ENCODE data around the gene MIP. TPM values are rescaled to one million over a fixed set of nuclear protein-coding genes. Genes with fewer than 3 reads are reported as not detected.
"Not testable (repeated sequence)": the region's sequence is repeated elsewhere in the genome, so short reads cannot be mapped to it uniquely, and the experiment has no call there.

The MIP gene
- total RNA-seq, 4 donors from 2014 or later: not detected

DNA sequence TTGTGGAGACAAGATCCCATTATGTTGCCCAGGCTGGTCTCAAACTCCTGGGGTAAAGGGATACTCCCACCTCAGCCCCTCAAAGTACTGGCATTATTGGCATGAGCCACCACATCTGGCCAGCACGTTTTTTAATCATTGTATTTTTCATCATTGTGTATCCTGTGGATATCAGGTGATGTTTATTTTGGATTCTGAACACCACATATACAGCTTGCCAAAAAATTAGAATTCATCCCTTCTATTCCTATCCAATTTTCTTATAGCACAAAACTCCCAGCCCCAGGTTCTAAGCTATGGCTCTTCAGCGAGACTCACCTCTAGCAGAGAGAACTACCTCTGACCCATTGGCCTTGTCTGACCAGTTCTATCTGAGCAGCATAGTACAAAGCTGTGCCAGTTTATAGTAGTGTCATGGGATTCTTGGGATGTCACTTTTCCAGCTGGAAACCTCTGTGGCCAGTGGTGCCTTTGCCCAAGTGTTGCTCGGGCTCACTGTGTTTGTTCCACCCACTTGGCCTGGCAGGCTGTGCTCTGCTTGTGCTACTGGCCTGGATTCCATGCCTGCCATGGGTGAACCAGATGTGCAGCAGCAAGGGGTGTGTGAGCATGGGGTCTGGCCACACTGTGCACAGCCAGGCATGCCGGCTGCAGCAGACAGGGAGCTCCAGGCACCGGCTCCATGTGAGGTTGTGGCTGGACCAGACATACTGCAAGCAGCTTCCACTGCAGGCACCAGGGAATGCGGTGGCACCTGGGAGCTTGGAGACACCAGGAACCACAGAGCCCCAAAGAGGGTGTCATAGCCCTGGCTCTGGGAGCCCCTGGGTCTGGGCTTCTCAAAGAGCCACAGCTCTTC, 42.4 kb downstream of the MIP start:
- Histone ChIP-seq H3K27ac (no peak overlapping the region), H3K4me3 (no peak overlapping the region), H3K9me3 (no peaks in the 10 kb centered on the region), H3K36me3 (no peaks in the 10 kb centered on the region), H3K4me1 (no peaks in the 10 kb centered on the region), H3K27me3 (no peaks in the 10 kb centered on the region)
- ATAC-seq: no peak
- TF ChIP-seq POLR2A (IDR thresholded peaks at IDR 0.05): no peak
- TF ChIP-seq, protein P1, sequence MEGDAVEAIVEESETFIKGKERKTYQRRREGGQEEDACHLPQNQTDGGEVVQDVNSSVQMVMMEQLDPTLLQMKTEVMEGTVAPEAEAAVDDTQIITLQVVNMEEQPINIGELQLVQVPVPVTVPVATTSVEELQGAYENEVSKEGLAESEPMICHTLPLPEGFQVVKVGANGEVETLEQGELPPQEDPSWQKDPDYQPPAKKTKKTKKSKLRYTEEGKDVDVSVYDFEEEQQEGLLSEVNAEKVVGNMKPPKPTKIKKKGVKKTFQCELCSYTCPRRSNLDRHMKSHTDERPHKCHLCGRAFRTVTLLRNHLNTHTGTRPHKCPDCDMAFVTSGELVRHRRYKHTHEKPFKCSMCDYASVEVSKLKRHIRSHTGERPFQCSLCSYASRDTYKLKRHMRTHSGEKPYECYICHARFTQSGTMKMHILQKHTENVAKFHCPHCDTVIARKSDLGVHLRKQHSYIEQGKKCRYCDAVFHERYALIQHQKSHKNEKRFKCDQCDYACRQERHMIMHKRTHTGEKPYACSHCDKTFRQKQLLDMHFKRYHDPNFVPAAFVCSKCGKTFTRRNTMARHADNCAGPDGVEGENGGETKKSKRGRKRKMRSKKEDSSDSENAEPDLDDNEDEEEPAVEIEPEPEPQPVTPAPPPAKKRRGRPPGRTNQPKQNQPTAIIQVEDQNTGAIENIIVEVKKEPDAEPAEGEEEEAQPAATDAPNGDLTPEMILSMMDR (IDR thresholded peaks at IDR 0.05 in 4 of 5, conservative IDR thresholded peaks at IDR 0.05 in 1 of 5): no peak
- intact Hi-C loops (cut with DNase I; ENCODE audit: low total_unique reads) (no loop called here), in situ Hi-C loops (cut with MboI; ENCODE audit: low sequenced_read_pairs in 4 of 4) (no loop called here)
- DNase-seq: no peak

DNA sequence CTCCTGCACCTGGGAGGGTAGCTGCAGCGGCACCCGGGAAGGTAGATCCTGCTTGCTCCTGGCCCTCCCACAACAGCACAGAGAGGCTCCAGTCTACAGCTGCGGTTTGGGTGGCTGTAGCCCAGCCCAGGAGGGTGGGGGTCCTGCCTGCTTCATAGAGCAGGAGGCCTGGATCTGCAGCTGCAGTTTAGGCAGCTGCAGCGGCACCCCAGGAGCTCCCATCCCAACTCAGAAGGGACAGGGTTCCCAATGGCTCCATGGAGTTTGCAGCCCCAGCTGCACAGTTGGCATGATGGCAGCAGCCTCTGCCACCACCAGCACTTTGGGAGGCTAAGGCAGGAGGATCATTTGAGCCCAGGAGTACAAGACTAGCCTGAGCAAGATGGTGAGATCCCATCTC, 43.7 kb downstream of the MIP start:
- H3K27ac ChIP-seq: no peak overlapping the region
- DNase-seq (no peak), ATAC-seq (no peak)
- H3K27me3 ChIP-seq: no peaks in the 10 kb centered on the region
- H3K4me1 ChIP-seq: no peaks in the 10 kb centered on the region
- H3K36me3 ChIP-seq: no peaks in the 10 kb centered on the region
- intact Hi-C loops (cut with DNase I; ENCODE audit: low total_unique reads) (no loop called here), in situ Hi-C loops (cut with MboI; ENCODE audit: low sequenced_read_pairs in 4 of 4) (no loop called here)
- TF ChIP-seq, protein P1 (IDR thresholded peaks at IDR 0.05 in 4 of 5, conservative IDR thresholded peaks at IDR 0.05 in 1 of 5): no peak
- TF ChIP-seq POLR2A (IDR thresholded peaks at IDR 0.05): no peak
- no peaks in the 10 kb centered on the region for H3K9me3 ChIP-seq
- no peak overlapping the region for H3K4me3 ChIP-seq

DNA sequence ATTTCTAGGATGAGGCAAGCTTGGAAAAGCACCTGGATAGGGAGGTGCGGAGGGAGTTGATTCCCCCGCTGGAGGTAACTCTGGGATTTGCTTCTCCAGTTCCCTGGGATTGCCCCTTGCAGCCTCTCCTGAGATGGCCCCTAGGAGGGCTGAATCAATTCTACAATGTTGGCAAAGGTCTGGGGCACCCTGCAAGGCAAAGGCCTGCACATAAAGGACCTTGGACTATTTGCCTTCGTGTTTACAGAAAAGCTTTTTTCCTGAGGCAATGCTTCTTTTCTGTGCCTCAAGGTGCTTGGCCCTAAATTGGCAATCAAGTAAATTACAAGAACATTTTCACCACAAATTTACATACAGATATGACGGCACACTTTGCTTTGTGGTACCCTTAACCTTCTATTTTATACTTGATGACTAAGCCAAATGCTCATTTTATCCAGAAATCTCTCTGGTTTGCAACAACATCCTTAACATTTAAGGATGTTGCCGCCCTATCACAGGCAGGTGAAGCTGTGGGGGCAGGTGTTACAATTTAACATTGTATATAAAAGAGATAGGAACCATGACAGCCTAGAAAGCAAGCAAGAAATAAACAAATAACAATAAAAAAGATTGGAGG, 45.5 kb downstream of the MIP start:
- ATAC-seq (no peak), DNase-seq (no peak)
- no peaks in the 10 kb centered on the region for H3K9me3 ChIP-seq
- H3K4me3 ChIP-seq: no peak overlapping the region
- no peak overlapping the region for H3K27ac ChIP-seq
- intact Hi-C loops (cut with DNase I; ENCODE audit: low total_unique reads): no loop called here
- in situ Hi-C loops (cut with MboI; ENCODE audit: low sequenced_read_pairs in 4 of 4): no loop called here
- H3K4me1 ChIP-seq: no peaks in the 10 kb centered on the region
- no peaks in the 10 kb centered on the region for H3K36me3 ChIP-seq
- no peaks in the 10 kb centered on the region for H3K27me3 ChIP-seq
- TF ChIP-seq, protein P1 (IDR thresholded peaks at IDR 0.05 in 4 of 5, conservative IDR thresholded peaks at IDR 0.05 in 1 of 5): no peak
- no peak for TF ChIP-seq POLR2A (IDR thresholded peaks at IDR 0.05)

DNA sequence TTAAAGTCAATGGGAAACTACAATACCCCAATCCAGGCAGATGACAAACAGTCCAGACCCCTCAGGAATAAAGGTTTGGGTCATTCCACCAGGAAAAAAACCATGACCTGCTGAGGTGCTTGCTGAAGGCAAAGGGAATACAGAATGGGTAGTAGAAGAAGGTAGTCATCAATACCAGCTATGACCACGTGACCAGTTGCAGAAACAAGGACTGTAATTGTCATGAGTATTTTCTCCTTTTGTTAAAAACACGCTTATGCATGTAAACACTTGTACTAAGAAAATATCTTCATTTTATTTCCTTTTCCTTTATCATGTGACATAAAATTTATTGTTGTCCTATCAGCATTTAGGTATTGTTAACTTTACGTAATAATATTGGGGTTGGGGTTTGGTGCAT, 50.2 kb downstream of the MIP start:
- H3K27me3 ChIP-seq; H3K27ac ChIP-seq; H3K4me3 ChIP-seq; DNase-seq; H3K9me3 ChIP-seq; H3K4me1 ChIP-seq; ATAC-seq; intact Hi-C loops (cut with DNase I; ENCODE audit: low total_unique reads); H3K36me3 ChIP-seq; in situ Hi-C loops (cut with MboI; ENCODE audit: low sequenced_read_pairs in 4 of 4): not testable (repeated sequence)

DNA sequence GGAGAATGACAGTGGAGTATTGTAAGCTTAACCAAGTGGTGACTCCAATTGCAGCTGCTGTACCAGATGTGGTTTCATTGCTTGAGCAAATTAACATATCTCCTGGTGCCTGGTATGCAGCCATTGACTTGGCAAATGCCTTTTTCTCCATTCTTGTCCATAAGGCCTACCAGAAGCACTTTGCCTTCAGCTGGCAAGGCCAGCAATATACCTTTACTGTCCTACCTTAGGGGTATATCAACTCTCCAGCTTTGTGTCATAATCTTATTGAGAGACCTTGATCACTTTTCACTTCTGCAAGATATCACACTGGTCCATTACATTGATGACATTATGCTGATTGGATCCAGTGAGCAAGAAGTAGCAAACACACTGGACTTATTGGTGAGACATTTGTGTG, 52.8 kb downstream of the MIP start:
- H3K9me3 ChIP-seq; H3K27ac ChIP-seq; H3K36me3 ChIP-seq; H3K4me1 ChIP-seq; in situ Hi-C loops (cut with MboI; ENCODE audit: low sequenced_read_pairs in 4 of 4); H3K27me3 ChIP-seq; DNase-seq; ATAC-seq; intact Hi-C loops (cut with DNase I; ENCODE audit: low total_unique reads); H3K4me3 ChIP-seq: not testable (repeated sequence)

DNA sequence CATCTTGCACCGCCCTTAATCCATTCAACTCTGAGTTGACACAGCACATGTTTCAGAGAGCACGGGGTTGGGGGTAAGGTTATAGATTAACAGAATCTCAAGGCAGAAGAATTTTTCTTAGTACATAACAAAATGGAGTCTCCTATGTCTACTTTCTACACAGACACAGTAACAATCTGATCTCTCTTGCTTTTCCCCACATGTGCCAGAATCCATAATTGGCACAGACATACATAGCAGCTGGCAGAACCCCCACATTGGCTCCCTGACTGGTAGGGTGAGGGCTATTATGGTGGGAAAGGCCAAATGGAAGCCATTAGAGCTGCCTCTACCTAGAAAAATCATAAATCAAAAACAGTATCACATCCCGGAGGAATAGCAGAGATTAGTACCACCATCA, 53.3 kb downstream of the MIP start:
- in situ Hi-C loops (cut with MboI; ENCODE audit: low sequenced_read_pairs in 4 of 4); H3K4me3 ChIP-seq; intact Hi-C loops (cut with DNase I; ENCODE audit: low total_unique reads); H3K36me3 ChIP-seq; ATAC-seq; DNase-seq; H3K27ac ChIP-seq; H3K27me3 ChIP-seq; H3K9me3 ChIP-seq; H3K4me1 ChIP-seq: not testable (repeated sequence)

Other genes starting within 250 kb of the MIP start
- 10 to 100 TPM; 46.5 to 58.9 (median 54.8) TPM for gene RNF41, start 232.7 kb downstream of the MIP start, total RNA-seq
- gene NABP2, start 230.3 kb downstream of the MIP start, total RNA-seq: 10 to 100 TPM; 29.6 to 75.0 (median 42.8) TPM
- gene SLC39A5, start 224.6 kb downstream of the MIP start, total RNA-seq: under 1 TPM in 1 of 4 donors, not detected in 3; 0.83 TPM
- gene ANKRD52, start 196.3 kb downstream of the MIP start, total RNA-seq: 10 to 100 TPM; 14.7 to 30.9 (median 18.9) TPM
- gene COQ10A, start 187.7 kb downstream of the MIP start, total RNA-seq: 10 to 100 TPM; 17.7 to 90.1 (median 54.5) TPM
- 100 to 1,000 TPM; 211 to 359 (median 271) TPM for gene CS, start 154.3 kb downstream of the MIP start, total RNA-seq
- 10 to 100 TPM; 21.7 to 59.1 (median 28.4) TPM for gene CNPY2, start 138.7 kb downstream of the MIP start, total RNA-seq
- 10 to 100 TPM in 2 of 4 donors, 1 to 10 TPM in 2; 7.8 to 33.0 (median 11.6) TPM for gene PAN2, start 120.7 kb downstream of the MIP start, total RNA-seq
- not detected for gene IL23A, start 115.8 kb downstream of the MIP start, total RNA-seq
- gene STAT2, start 94.5 kb downstream of the MIP start, total RNA-seq: 10 to 100 TPM; 21.0 to 33.2 (median 27.4) TPM
- under 1 TPM in 1 of 4 donors, not detected in 3; 0.27 TPM for gene APOF, start 91.8 kb downstream of the MIP start, total RNA-seq
- gene TIMELESS, start 5.2 kb downstream of the MIP start, total RNA-seq: 1 to 10 TPM; 1.9 to 4.6 (median 2.5) TPM
- 1 to 10 TPM; 1.6 to 4.7 (median 2.9) TPM for gene SPRYD4, start 13.9 kb upstream of the MIP start, total RNA-seq
- gene GLS2, start 33.5 kb upstream of the MIP start, total RNA-seq: 1 to 10 TPM in 1 of 4 donors, under 1 TPM in 1, not detected in 2; 0.53 to 1.9 TPM
- gene RBMS2, start 67.2 kb upstream of the MIP start, total RNA-seq: 10 to 100 TPM in 1 of 4 donors, 1 to 10 TPM in 3; 4.1 to 11.0 (median 5.4) TPM
- 10 to 100 TPM; 40.5 to 65.8 (median 55.4) TPM for gene BAZ2A, start 175.7 kb upstream of the MIP start, total RNA-seq
- 1,000 to 10,000 TPM in 2 of 4 donors, 100 to 1,000 TPM in 2; 779 to 1,310 (median 926) TPM for gene ATP5F1B, start 191.3 kb upstream of the MIP start, total RNA-seq
- gene PTGES3, start 233.6 kb upstream of the MIP start, total RNA-seq: 10 to 100 TPM; 57.2 to 81.4 (median 69.3) TPM

Data from gastrocnemius medialis (tissue), 4 donors.